A549 (cell line): ENCODE measurements around the gene ZNF230. TPM values are rescaled to one million over a fixed set of nuclear protein-coding genes. Genes with fewer than 3 reads are reported as not detected.

Experiments used
- ATAC-seq, 2 experiments: fragments of 200-7000 bp in 1 of 2; fragments of >200 bp in 1 of 2; cut with Nextera tagmentation in 1 of 2; cut with Tn5 transposase in 1 of 2; 3 replicates each; pipeline versions ENCODE4 v1.8.0 to v1.9.1; 2018 to 2020; ENCODE audit warnings: mild to moderate bottlenecking in 1 of 2, moderate library complexity in 1 of 2
- CTCF ChIA-PET: fragments of 300-600 bp; sonication (Branson Sonifier 250); formaldehyde crosslinking; extraction: SDS; loops from one replicate; lab custom pipeline; 2021; ENCODE audit warnings: antibody characterized with exemption, inconsistent platforms; lab: Yijun Ruan, JAX
- POLR2A ChIA-PET: fragments of 350-600 bp; formaldehyde crosslinking; extraction: SDS; loops from one replicate; lab custom pipeline; 2021; ENCODE audit warnings: antibody characterized with exemption, inconsistent platforms; lab: Yijun Ruan, JAX
- DNase-seq, 2 experiments: peaks; one replicate each; pipeline versions ENCODE4 v3.0.0 to v3.0.0-alpha.2; 2011 to 2016; ENCODE audit warnings: low read depth in 1 of 2, low spot score in 1 of 2
- FAIRE-seq: peaks from 2 replicates; lab custom pipeline; 2011; peaks lifted over from hg19 to GRCh38; lab: Jason Lieb, UNC
- H3K27ac ChIP-seq, 2 experiments: fragments of >200 bp; sonication (Bioruptor Twin); formaldehyde crosslinking; 3 replicates each; pipeline ENCODE4 v1.5.1; 2016 to 2017
- H3K4me1 ChIP-seq: fragments of >200 bp; sonication (Bioruptor Twin); formaldehyde crosslinking; 3 replicates; pipeline ENCODE4 v1.6.1; 2016
- H3K4me2 ChIP-seq: fragments of >200 bp; sonication (Bioruptor Twin); formaldehyde crosslinking; 3 replicates; pipeline ENCODE4 v1.6.1; 2016
- H3K4me3 ChIP-seq: fragments of >200 bp; sonication (Bioruptor Twin); formaldehyde crosslinking; 3 replicates; pipeline ENCODE4 v1.5.1; 2016
- H3K9me3 ChIP-seq: fragments of >200 bp; sonication (Bioruptor Twin); formaldehyde crosslinking; 3 replicates; pipeline ENCODE4 v1.6.1; 2016
- BHLHE40 ChIP-seq: IDR thresholded peaks from 2 replicates; pipeline ENCODE4 v1.6.1; 2012; ENCODE audit warnings: low read depth, low read length, inconsistent platforms
- CBX8 ChIP-seq: fragments of 200-600 bp; sonication (generic); IDR thresholded peaks from 2 replicates; pipeline ENCODE4 v1.6.1; 2016
- CHD2 ChIP-seq: fragments of 150-350 bp; IDR thresholded peaks from 2 replicates; pipeline ENCODE4 v1.6.1; 2014; ENCODE audit warnings: low read length; ENCODE audit not compliant: partially characterized antibody
- CHD4 ChIP-seq: fragments of 200-600 bp; sonication (generic); IDR thresholded peaks from 2 replicates; pipeline ENCODE4 v1.6.1; 2016; ENCODE audit warnings: antibody characterized with exemption, mild to moderate bottlenecking, borderline replicate concordance
- EHF ChIP-seq: fragments of 250-450 bp; sonication (Bioruptor Pico); IDR thresholded peaks from 2 replicates; pipeline ENCODE4 v1.5.0; 2020; ENCODE audit warnings: mild to moderate bottlenecking
- EHMT2 ChIP-seq: fragments of 200-600 bp; sonication (generic); IDR thresholded peaks from 2 replicates; pipeline ENCODE4 v1.6.1; 2016; ENCODE audit warnings: antibody characterized with exemption, low read depth, mild to moderate bottlenecking, moderate library complexity
- FOSB ChIP-seq: fragments of 250-450 bp; sonication (Bioruptor Pico); IDR thresholded peaks from 2 replicates; pipeline ENCODE4 v1.5.0; 2020; ENCODE audit warnings: mild to moderate bottlenecking, moderate library complexity
- FOXS1 ChIP-seq: fragments of 250-450 bp; sonication (Bioruptor Pico); IDR thresholded peaks from 2 replicates; pipeline ENCODE4 v1.5.0; 2020; ENCODE audit warnings: mild to moderate bottlenecking, moderate library complexity
- GATA3 ChIP-seq: IDR thresholded peaks from 2 replicates; pipeline ENCODE4 v1.6.1; 2012; ENCODE audit warnings: borderline replicate concordance
- HDAC2 ChIP-seq: fragments of 200-600 bp; sonication (generic); IDR thresholded peaks from 2 replicates; pipeline ENCODE4 v1.6.1; 2016
- HEYL ChIP-seq: fragments of 250-450 bp; sonication (Bioruptor Pico); IDR thresholded peaks from 2 replicates; pipeline ENCODE4 v1.8.0; 2021; ENCODE audit warnings: mild to moderate bottlenecking, moderate library complexity
- HOXA7 ChIP-seq: fragments of 250-450 bp; sonication (Bioruptor Pico); IDR thresholded peaks from 2 replicates; pipeline ENCODE4 v1.5.0; 2020; ENCODE audit warnings: mild to moderate bottlenecking, moderate library complexity
- HOXB13 ChIP-seq: fragments of 250-450 bp; sonication (Bioruptor Pico); IDR thresholded peaks from 2 replicates; pipeline ENCODE4 v1.5.0; 2020; ENCODE audit warnings: low read depth, mild to moderate bottlenecking, moderate library complexity
- JUN ChIP-seq, 2 experiments: fragments of >200 bp; sonication (Bioruptor Twin); formaldehyde crosslinking; IDR thresholded peaks; 2 replicates in 1 of 2; 3 replicates in 1 of 2; pipeline ENCODE4 v1.6.1; 2016 to 2017
- KDM1A ChIP-seq: fragments of 200-600 bp; sonication (generic); IDR thresholded peaks from 2 replicates; pipeline ENCODE4 v1.6.1; 2016; ENCODE audit warnings: low read depth, mild to moderate bottlenecking
- MYC ChIP-seq: IDR thresholded peaks from 2 replicates; pipeline ENCODE4 v1.6.1; 2012; ENCODE audit warnings: mild to moderate bottlenecking, inconsistent platforms, low read length, improper control_type of control experiment, borderline replicate concordance
- PHF8 ChIP-seq: fragments of 200-600 bp; sonication (generic); IDR thresholded peaks from 2 replicates; pipeline ENCODE4 v1.6.1; 2016; ENCODE audit warnings: low read depth, mild to moderate bottlenecking, antibody characterized with exemption, moderate library complexity, borderline replicate concordance
- POLR2A ChIP-seq: IDR thresholded peaks from 2 replicates; pipeline ENCODE4 v1.6.1; 2012; ENCODE audit warnings: mild to moderate bottlenecking, low read length
- POLR2AphosphoS2 ChIP-seq: conservative IDR thresholded peaks from 2 replicates; pipeline ENCODE4 v1.6.1; 2012; ENCODE audit warnings: low read length, improper control_type of control experiment, inconsistent platforms
- RCOR1 ChIP-seq: fragments of 150-350 bp; IDR thresholded peaks from 2 replicates; pipeline ENCODE4 v1.6.1; 2014; ENCODE audit warnings: antibody characterized with exemption, low read length, low read depth
- RFX5 ChIP-seq: fragments of 450-650 bp; IDR thresholded peaks from 2 replicates; pipeline ENCODE4 v1.7.1; 2014; ENCODE audit warnings: antibody characterized with exemption, mild to moderate bottlenecking, moderate library complexity
- SREBF2 ChIP-seq: fragments of 450-650 bp; IDR thresholded peaks from 2 replicates; pipeline ENCODE4 v1.6.1; 2014; ENCODE audit warnings: mild to moderate bottlenecking, moderate library complexity
- ZSCAN20 ChIP-seq: fragments of 250-450 bp; sonication (Bioruptor Pico); IDR thresholded peaks from 2 replicates; pipeline ENCODE4 v1.8.0; 2022; ENCODE audit warnings: mild to moderate bottlenecking, moderate library complexity
- WGBS: methylation state at CpG from one replicate; pipeline ENCODE4 v1.1.6; 2017; ENCODE audit errors: missing lambda C conversion rate; 5-methylcytosine and 5-hydroxymethylcytosine counted together
- polyA plus RNA-seq, 4 experiments: library from polyadenylated mRNA; depleted of rRNA in 3 of 4; stranded (reverse); fragments of >200 nt; fragmentation: RNase III in 1 of 4; extraction: RNeasy Plus Mini Kit Qiagen cat#74134 plus additional on column Dnase treatment in 1 of 4; gene quantifications; 2 replicates in 3 of 4; 3 replicates in 1 of 4; pipeline ENCODE4 v1.2.3, GENCODE V29; 2011 to 2017
- TF ChIP-seq, protein P1 (sequence below): IDR thresholded peaks from 2 replicates; pipeline ENCODE4 v1.6.1; 2012; ENCODE audit warnings: low read depth, borderline replicate concordance
- TF ChIP-seq, protein P2 (sequence below): IDR thresholded peaks from 2 replicates; pipeline ENCODE4 v1.6.1; 2012
- TF ChIP-seq, protein P3 (sequence below): fragments of >200 bp; sonication (Bioruptor Twin); formaldehyde crosslinking; IDR thresholded peaks from 2 replicates; pipeline ENCODE4 v1.6.1; 2016
- TF ChIP-seq, protein P4 (sequence below): IDR thresholded peaks from 2 replicates; pipeline ENCODE4 v1.6.1; 2012

ZNF230 gene
- polyA plus RNA-seq, 2 of the 4 experiments (the other 2 are of a cell fraction), result 3.1 to 6.2 TPM

DNA sequence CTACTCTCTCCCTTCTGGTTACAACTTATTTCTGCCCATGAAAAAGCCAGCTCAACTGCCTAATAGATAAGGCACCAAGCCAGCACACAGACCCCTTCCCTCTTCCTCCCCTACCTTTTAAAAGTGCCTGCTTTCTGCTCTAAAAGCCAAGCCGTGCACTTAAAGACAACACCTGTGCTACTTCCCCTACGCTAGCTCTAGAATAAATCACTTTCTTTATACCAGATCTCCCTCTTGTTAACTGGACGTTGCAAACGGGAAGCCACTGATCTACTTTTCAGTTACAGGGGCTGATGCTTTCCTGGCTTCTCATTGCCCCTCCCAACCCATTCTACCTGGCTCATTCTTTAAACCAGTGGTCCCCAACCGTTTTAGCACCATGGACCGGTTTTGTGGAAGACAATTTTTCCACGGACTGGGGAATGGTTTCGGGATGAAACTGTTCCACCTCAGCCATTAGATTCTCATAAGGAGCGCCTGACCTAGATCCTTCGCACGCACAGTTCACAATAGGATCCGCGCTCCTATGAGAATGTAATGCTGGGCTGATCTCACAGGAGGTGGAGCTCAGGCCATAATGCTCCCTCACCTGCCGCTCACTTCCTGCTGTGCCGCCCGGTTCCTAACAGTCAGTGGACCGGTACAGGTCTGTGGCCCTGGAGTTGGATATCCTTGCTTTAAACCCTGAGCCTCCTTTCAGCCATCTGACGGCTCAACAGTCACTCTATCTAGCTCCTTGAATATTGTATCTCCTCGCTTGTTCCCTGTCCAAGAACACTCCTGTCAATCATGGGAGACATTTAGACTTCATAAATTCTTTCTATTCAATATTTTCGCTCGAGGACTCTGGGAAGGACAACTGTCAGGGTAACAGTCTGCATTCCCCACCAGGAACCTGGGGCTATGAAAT lies 48.2 kb downstream of the ZNF230 start:
- POLR2A ChIA-PET, result interaction anchor here (0.8 to 1.2 kb wide), 3 partner anchors 43 to 224 kb away, joined by 3 to 4 read pairs (median 3); partner anchors contain the start of genes ZNF224, ZNF227 and ZNF283
- H3K9me3 ChIP-seq, result peaks cover 51% of the 10 kb centered on the region
- 24% methylated on average over 21 of the region's 21 CpGs for WGBS
- no peak for FAIRE-seq
- H3K27ac ChIP-seq, result peak overlapping the region; percentile 3 to 51; a peak in 2 of 6 replicates
- ATAC-seq, result peak; percentile 21 to 26; a peak in 5 of 6 replicates
- H3K4me2 ChIP-seq, result peak overlapping the region; percentile 82
- H3K4me1 ChIP-seq, result no peaks in the 10 kb centered on the region
- 0 out of 2 replicates have a peak, but pooled peaks have one; percentile 26 for TF ChIP-seq HOXB13
- TF ChIP-seq CBX8, result no peak
- peak overlapping the region; percentile 74 for H3K4me3 ChIP-seq
- DNase-seq, result peak in 1 of 2 experiments; percentile 27
- CTCF ChIA-PET, result interaction anchor here (1.0 to 1.4 kb wide), 3 partner anchors 11 to 116 kb away, joined by 3 to 4 read pairs (median 3); partner anchors contain the start of gene ZNF45

DNA sequence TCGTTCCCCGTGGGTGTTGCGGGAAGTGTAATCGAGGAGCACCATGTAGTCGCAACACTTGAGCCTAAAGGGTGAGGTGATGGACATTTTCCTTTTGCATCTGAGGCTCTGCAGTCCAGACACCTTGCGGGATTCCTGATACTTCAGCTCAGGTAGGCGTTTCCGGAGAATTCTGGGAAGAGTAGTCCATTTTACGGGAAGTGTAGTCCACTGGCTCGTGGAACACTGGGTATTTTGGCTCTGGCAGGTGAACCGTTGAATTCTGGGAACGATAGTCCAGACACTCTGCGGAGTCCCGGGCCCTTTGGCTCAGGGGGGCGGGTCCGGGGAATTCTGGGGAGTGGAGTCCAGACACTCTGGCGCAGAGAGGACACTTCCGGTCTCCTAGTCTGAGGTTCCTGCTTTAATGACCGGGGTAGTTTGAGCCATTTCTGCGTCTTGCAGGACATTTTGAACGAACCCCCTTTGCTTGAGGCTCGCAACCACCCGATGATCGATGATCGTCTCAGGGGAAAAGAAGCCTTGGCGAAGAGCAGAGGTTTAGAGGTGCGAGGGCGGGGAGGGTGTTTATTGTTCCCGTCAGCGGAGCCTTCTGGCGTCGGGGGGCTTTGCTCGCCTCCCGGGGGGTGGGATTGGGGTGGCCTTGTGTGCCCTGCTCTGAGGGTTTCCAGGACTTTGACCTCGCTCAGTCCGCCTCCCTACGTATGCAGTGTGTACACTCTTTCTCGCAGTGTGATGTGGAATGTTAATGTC lies 49.1 kb downstream of the ZNF230 start, which contains the start of gene ZNF223:
Gene ZNF223 (plus strand): TSS at position 387 of the 753 bp plus-strand sequence. CDS start 3,141 bp downstream, outside the sequence.
- H3K4me1 ChIP-seq, result no peaks in the 10 kb centered on the region
- ChIA-PET CTCF (no interaction called here), POLR2A (interaction anchor here (0.8 to 1.2 kb wide), 3 partner anchors 42 to 225 kb away, joined by 3 to 4 read pairs (median 3); partner anchors contain the start of genes ZNF224, ZNF227 and ZNF283)
- WGBS, result 2% methylated on average over 34 of the region's 38 CpGs
- peak; percentile 99 to 100 for ATAC-seq
- FAIRE-seq, result peak; percentile 32
- peak; percentile 96 to 98 for DNase-seq
- peak within 1 kb of the TSS; percentile 74 for H3K4me3 ChIP-seq
- TF ChIP-seq KDM1A (no peak), POLR2A (peak; percentile 27; the same call in 1 of the 2 replicates), HEYL (CRISPR knock-in tag) (no peak), POLR2AphosphoS2 (no peak), BHLHE40 (no peak), HOXA7 (CRISPR knock-in tag) (no peak), MYC (peak; percentile 17; the same call in 1 of the 2 replicates), GATA3 (peak; percentile 65; the same call in 1 of the 2 replicates), JUN (IDR thresholded peaks at IDR 0.05) (peak in 1 of 2 experiments; percentile 46; a peak in 1 of 5 replicates), FOXS1 (0 out of 2 replicates have a peak, but pooled peaks have one; percentile 2), RCOR1 (no peak), PHF8 (0 out of 2 replicates have a peak, but pooled peaks have one; percentile 34), CHD2 (no peak), HDAC2 (no peak)
- TF ChIP-seq, protein P1, sequence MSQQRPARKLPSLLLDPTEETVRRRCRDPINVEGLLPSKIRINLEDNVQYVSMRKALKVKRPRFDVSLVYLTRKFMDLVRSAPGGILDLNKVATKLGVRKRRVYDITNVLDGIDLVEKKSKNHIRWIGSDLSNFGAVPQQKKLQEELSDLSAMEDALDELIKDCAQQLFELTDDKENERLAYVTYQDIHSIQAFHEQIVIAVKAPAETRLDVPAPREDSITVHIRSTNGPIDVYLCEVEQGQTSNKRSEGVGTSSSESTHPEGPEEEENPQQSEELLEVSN, result 0 out of 2 replicates have a peak, but pooled peaks have one; percentile 23
- TF ChIP-seq, protein P2, sequence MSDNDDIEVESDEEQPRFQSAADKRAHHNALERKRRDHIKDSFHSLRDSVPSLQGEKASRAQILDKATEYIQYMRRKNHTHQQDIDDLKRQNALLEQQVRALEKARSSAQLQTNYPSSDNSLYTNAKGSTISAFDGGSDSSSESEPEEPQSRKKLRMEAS, result peak; percentile 61
- peak within 1 kb of the TSS; percentile 71 to 83 for H3K27ac ChIP-seq
- peaks cover 55% of the 10 kb centered on the region for H3K9me3 ChIP-seq
- H3K4me2 ChIP-seq, result peak within 1 kb of the TSS; percentile 82

DNA sequence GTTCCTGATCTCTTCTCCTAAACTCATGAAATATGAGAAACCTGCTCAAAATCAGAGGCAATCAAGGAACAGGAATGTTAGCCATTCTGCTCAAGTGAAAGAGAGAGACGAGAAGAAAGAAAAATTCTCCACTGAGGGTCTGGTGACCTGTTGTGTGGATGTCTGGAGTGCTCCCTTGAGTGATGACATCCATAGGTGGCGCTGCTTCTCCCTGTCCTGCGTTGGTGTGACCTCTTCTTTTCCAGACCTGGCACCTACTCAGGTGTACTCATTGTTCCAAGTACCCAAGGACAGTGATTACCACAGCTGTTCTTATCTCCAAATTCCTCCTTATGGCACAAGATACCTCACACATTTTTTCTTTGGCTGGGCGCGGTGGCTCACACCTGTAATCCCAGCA lies 53.1 kb downstream of the ZNF230 start:
- DNase-seq, result no peak
- Histone ChIP-seq H3K4me2 (no peak overlapping the region), H3K4me1 (no peaks in the 10 kb centered on the region), H3K9me3 (peaks cover 79% of the 10 kb centered on the region), H3K27ac (no peak overlapping the region), H3K4me3 (no peak overlapping the region)
- 85% methylated on average over 5 of the region's 5 CpGs for WGBS
- no peak for FAIRE-seq
- no peak for ATAC-seq
- ChIA-PET POLR2A (no interaction called here), CTCF (interaction anchor here (0.6 kb wide), 1 partner anchor 444 kb away, joined by 3 read pairs; the partner anchor contains the start of gene ZNF180)
- TF ChIP-seq, protein P3, sequence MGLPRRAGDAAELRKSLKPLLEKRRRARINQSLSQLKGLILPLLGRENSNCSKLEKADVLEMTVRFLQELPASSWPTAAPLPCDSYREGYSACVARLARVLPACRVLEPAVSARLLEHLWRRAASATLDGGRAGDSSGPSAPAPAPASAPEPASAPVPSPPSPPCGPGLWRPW, result no peak
- TF ChIP-seq, protein P1, result no peak
- TF ChIP-seq PHF8 (no peak), ZSCAN20 (CRISPR knock-in tag) (no peak), CHD4 (no peak), RFX5 (no peak), FOXS1 (no peak), POLR2AphosphoS2 (no peak), EHMT2 (no peak), MYC (no peak), EHF (CRISPR knock-in tag) (no peak), FOSB (no peak), SREBF2 (no peak)
- TF ChIP-seq, protein P2, result no peak
- TF ChIP-seq, protein P4, sequence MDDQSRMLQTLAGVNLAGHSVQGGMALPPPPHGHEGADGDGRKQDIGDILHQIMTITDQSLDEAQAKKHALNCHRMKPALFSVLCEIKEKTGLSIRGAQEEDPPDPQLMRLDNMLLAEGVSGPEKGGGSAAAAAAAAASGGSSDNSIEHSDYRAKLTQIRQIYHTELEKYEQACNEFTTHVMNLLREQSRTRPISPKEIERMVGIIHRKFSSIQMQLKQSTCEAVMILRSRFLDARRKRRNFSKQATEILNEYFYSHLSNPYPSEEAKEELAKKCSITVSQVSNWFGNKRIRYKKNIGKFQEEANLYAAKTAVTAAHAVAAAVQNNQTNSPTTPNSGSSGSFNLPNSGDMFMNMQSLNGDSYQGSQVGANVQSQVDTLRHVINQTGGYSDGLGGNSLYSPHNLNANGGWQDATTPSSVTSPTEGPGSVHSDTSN, result no peak
